ENCODE results near the gene TICRR. TPM values are rescaled to one million over a fixed set of nuclear protein-coding genes. Genes with fewer than 3 reads are reported as not detected.

Gene TICRR
- total RNA-seq, 2 donors from 2014 or later, result 21.9 to 27.2 TPM

DNA sequence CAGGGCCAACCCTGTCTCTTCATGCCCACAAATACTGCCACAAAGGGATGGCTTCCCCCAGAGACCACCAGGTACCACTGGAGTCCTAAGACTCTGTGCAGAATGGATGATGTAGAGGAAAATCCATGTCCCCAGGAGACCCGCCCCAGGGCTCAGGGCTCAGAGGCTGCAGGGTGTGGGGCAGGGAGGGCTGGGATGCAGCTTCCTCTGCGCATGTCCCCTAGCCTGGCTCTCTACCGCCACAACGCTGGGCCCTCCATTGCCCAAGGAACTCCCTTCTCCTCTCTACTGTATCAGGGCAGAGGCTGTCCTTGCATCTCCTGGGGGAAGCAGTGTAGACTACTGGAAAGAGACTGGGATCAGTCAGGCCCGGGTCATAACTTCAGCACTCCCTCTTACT lies 19.5 kb upstream of the TICRR start:
- Histone ChIP-seq H3K27ac (ENCODE audit: low read depth, low read length) (no peak overlapping the region), H3K4me1 (ENCODE audit: control insufficient read depth, insufficient read depth, low read length) (no peaks in the 10 kb centered on the region), H3K27me3 (ENCODE audit: control insufficient read depth, insufficient read depth, low read length, poor library complexity, severe bottlenecking) (no peaks in the 10 kb centered on the region), H3K9ac (ENCODE audit: extremely low read depth, low read length, poor library complexity, severe bottlenecking) (no peak overlapping the region), H3K9me3 (ENCODE audit: control insufficient read depth, low read length) (no peaks in the 10 kb centered on the region), H3K4me3 (ENCODE audit: low read length) (no peak overlapping the region), H3K36me3 (ENCODE audit: control insufficient read depth, insufficient read depth, low read length) (no peaks in the 10 kb centered on the region)
- Mint-ChIP-seq H3K4me1 (no peaks in the 10 kb centered on the region), H3K27ac (no peak overlapping the region), H3K36me3 (ENCODE audit: low read depth) (no peaks in the 10 kb centered on the region), H3K4me3 (no peak overlapping the region), H3K27me3 (ENCODE audit: insufficient read depth) (peaks cover 1% of the 10 kb centered on the region), H3K9me3 (no peaks in the 10 kb centered on the region)
- WGBS, 2 experiments (ENCODE audit: insufficient coverage in 1 of 2, insufficient read length in 1 of 2), result 67 to 69% methylated on average over 3 to 5 of the region's 5 CpGs
- TF ChIP-seq, protein P1, sequence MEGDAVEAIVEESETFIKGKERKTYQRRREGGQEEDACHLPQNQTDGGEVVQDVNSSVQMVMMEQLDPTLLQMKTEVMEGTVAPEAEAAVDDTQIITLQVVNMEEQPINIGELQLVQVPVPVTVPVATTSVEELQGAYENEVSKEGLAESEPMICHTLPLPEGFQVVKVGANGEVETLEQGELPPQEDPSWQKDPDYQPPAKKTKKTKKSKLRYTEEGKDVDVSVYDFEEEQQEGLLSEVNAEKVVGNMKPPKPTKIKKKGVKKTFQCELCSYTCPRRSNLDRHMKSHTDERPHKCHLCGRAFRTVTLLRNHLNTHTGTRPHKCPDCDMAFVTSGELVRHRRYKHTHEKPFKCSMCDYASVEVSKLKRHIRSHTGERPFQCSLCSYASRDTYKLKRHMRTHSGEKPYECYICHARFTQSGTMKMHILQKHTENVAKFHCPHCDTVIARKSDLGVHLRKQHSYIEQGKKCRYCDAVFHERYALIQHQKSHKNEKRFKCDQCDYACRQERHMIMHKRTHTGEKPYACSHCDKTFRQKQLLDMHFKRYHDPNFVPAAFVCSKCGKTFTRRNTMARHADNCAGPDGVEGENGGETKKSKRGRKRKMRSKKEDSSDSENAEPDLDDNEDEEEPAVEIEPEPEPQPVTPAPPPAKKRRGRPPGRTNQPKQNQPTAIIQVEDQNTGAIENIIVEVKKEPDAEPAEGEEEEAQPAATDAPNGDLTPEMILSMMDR (conservative IDR thresholded peaks at IDR 0.05), result no peak
- DNase-seq, result no peak

DNA sequence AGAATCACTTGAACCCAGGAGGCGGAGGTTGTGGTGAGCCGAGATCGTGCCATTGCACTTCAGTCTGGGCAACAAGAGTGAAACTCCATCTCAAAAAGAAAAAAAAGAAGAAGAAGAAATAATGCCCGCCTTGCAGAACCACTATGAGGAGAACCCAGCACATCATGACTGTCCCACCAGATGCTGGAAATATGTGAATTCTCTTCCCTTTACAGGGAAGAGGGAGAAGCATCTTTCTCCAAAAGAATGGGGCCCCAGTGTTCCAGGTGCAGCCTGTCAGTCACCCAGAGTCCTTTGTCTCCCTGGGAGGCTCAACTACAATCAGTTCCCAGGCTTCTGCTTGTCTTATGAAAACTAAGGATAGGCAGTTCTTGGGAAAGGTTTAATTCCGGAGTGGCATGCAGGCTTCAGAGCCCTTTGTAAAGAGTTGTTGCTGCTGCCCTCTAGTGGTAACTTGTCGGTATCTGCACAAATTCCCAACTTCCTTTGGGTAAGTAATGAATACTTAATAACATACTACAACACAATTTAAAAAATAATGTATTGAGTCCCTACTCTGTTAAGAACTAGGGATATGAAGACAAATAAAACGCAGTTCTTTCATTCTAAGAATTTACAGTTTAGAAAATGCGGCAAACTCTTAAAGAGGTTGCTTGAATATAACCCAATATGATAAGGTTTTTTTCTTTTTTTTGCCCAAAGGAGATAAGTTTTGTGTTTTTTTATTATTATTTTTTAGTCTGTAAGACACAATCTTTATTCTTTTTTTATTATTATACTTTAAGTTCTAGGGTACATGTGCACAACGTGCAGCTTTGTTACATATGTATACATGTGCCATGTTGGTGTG lies 18.6 kb upstream of the TICRR start:
- 49 to 100% methylated on average over 1 to 6 of the region's 9 CpGs for whole genome bisulfite sequencing, 2 experiments (ENCODE audit: insufficient coverage in 1 of 2, insufficient read length in 1 of 2)
- Mint-ChIP-seq H3K27ac (no peak overlapping the region), H3K27me3 (ENCODE audit: insufficient read depth) (peaks cover 1% of the 10 kb centered on the region), H3K9me3 (no peaks in the 10 kb centered on the region), H3K4me1 (no peaks in the 10 kb centered on the region), H3K36me3 (ENCODE audit: low read depth) (no peaks in the 10 kb centered on the region), H3K4me3 (no peak overlapping the region)
- Histone ChIP-seq H3K9ac (ENCODE audit: extremely low read depth, low read length, poor library complexity, severe bottlenecking) (no peak overlapping the region), H3K27me3 (ENCODE audit: control insufficient read depth, insufficient read depth, low read length, poor library complexity, severe bottlenecking) (no peaks in the 10 kb centered on the region), H3K9me3 (ENCODE audit: control insufficient read depth, low read length) (no peaks in the 10 kb centered on the region), H3K36me3 (ENCODE audit: control insufficient read depth, insufficient read depth, low read length) (no peaks in the 10 kb centered on the region), H3K4me1 (ENCODE audit: control insufficient read depth, insufficient read depth, low read length) (no peaks in the 10 kb centered on the region), H3K4me3 (ENCODE audit: low read length) (no peak overlapping the region), H3K27ac (ENCODE audit: low read depth, low read length) (no peak overlapping the region)
- TF ChIP-seq, protein P1 (conservative IDR thresholded peaks at IDR 0.05), result peak; percentile 89
- DNase-seq, result peak; percentile 89

DNA sequence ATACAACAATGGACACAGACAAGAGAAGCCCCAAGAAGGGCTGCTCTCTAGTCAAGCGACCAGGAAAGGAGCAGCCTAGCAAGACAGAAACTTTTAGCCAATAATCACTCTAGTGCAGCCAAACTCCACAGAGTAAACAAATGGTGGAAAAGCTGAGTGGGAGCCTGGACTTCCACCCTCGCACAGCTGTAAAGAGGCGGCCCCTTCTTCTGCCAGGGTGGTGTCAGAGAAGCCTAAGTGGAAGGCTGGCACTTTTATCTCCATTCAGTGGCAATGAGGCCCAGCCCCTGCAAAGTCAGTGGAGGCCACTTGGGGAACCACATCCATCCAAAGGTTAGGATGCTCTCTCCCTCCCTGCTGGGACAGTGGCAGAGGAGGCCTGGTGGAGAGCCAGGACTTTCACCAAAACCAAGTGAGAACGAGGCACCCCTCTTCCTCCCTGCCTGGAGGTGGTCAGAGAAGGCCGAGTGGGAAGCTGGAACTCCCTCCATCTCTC lies 15.5 kb upstream of the TICRR start:
- DNase-seq, result no peak
- Mint-ChIP-seq H3K9me3 (no peaks in the 10 kb centered on the region), H3K4me3 (no peak overlapping the region), H3K36me3 (ENCODE audit: low read depth) (no peaks in the 10 kb centered on the region), H3K27ac (no peak overlapping the region), H3K27me3 (ENCODE audit: insufficient read depth) (peaks cover 3% of the 10 kb centered on the region), H3K4me1 (no peaks in the 10 kb centered on the region)
- Histone ChIP-seq H3K27me3 (ENCODE audit: control insufficient read depth, insufficient read depth, low read length, poor library complexity, severe bottlenecking) (no peaks in the 10 kb centered on the region), H3K4me3 (ENCODE audit: low read length) (no peak overlapping the region), H3K9ac (ENCODE audit: extremely low read depth, low read length, poor library complexity, severe bottlenecking) (no peak overlapping the region), H3K27ac (ENCODE audit: low read depth, low read length) (no peak overlapping the region), H3K36me3 (ENCODE audit: control insufficient read depth, insufficient read depth, low read length) (no peaks in the 10 kb centered on the region), H3K9me3 (ENCODE audit: control insufficient read depth, low read length) (no peaks in the 10 kb centered on the region), H3K4me1 (ENCODE audit: control insufficient read depth, insufficient read depth, low read length) (no peaks in the 10 kb centered on the region)
- 85 to 100% methylated on average over 1 to 5 of the region's 5 CpGs for WGBS, 2 experiments (ENCODE audit: insufficient coverage in 1 of 2, insufficient read length in 1 of 2)
- TF ChIP-seq, protein P1 (conservative IDR thresholded peaks at IDR 0.05), result no peak

Measured in endodermal cell (in vitro differentiated cells).